WTC11 (cell line): ENCODE data around the gene ZNF750.

Experiments used
- ESRRA ChIP-seq: sonication (generic); formaldehyde crosslinking; IDR thresholded peaks from 2 replicates; pipeline ENCODE4 v1.8.1; 2022; ENCODE audit warnings: mild to moderate bottlenecking, missing genetic modification reagents, borderline replicate concordance
- NR3C1 ChIP-seq: sonication (generic); formaldehyde crosslinking; conservative IDR thresholded peaks from 2 replicates; pipeline ENCODE4 v1.8.1; 2023; ENCODE audit warnings: low read depth, mild to moderate bottlenecking, missing genetic modification reagents
- TCF7 ChIP-seq: sonication (generic); formaldehyde crosslinking; IDR thresholded peaks from 2 replicates; pipeline ENCODE4 v1.8.0; 2022; ENCODE audit warnings: mild to moderate bottlenecking, low read depth, missing genetic modification reagents, moderate library complexity

DNA sequence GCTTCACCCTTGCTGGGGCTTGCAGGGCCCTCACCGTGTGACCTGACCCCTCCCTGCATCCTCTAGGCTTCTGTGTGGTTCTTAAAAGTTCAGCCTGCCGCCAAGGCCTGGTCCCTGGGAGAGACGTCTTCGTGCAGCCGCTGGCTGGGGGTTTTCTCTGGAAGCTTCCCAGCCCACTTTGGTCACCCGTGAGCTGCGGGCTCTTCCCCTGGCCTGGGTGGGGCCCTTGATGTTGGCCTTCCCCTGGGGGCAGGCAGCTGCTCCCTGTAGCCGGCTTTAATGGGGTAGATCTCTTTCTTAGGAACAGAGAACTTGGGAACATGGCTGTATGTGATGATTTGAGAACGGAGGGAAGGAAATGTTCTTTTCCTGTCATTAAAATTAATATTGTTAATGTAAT is 32.7 kb downstream of the ZNF750 start:
- TF ChIP-seq ESRRA (CRISPR knock-in tag), result no peak
- no peak for TF ChIP-seq NR3C1 (CRISPR knock-in tag)
- no peak for TF ChIP-seq TCF7
